Measurements from ENCODE around the gene AK2.

GRCh38 chr1:33060579-33061083 is 23.9 kb upstream of the AK2 start:
- TF ChIP-seq CBX5 (IDR thresholded peaks at IDR 0.05; ENCODE audit: low read depth) (no peak), TCF3 (IDR thresholded peaks at IDR 0.05; ENCODE audit: borderline replicate concordance, insufficient read depth, low read depth, low read length) (no peak), TAF1 (IDR thresholded peaks at IDR 0.05; ENCODE audit: borderline replicate concordance, low read depth, low read length) (no peak), ZNF274 (IDR thresholded peaks at IDR 0.05; ENCODE audit: insufficient read depth, insufficient read length) (no peak), POLR2A (IDR thresholded peaks at IDR 0.05; ENCODE audit: low read depth, low read length) (no peak)
